K562 (cell line): Measurements from ENCODE around the gene DND1. TPM values are rescaled to one million over a fixed set of nuclear protein-coding genes. Genes with fewer than 3 reads are reported as not detected.

Experiments
- ATAC-seq: fragments of 200-7000 bp; cut with Tn5 transposase; 3 replicates; pipeline ENCODE4 v1.9.1; 2020; ENCODE audit warnings: moderate library complexity
- BruUV-seq: library from RNA; stranded (reverse); fragments of 400-500 nt; replicated peaks from 2 replicates; lab custom pipeline; 2021; lab: Mats Ljungman, UMichigan
- CTCF ChIA-PET: fragments of 300-600 bp; formaldehyde crosslinking; extraction: SDS; loops from one replicate; lab custom pipeline; 2021; ENCODE audit warnings: low intra/inter-chr PET ratio; lab: Yijun Ruan, JAX
- POLR2A ChIA-PET: fragments of 300-600, 350-650 bp; sonication (Branson Sonifier 250); formaldehyde crosslinking; extraction: SDS; loops from one replicate; lab custom pipeline; 2021; ENCODE audit warnings: antibody characterized with exemption, inconsistent platforms; lab: Yijun Ruan, JAX
- DNase-seq, 4 experiments: peaks; one replicate each; pipeline versions ENCODE4 v3.0.0 to v3.0.0-alpha.2; 2011 to 2018; ENCODE audit warnings: low spot score in 3 of 4, mixed read lengths in 3 of 4; ENCODE audit errors: extremely low read depth in 1 of 4
- FAIRE-seq: peaks from 2 replicates; lab custom pipeline; 2011; peaks lifted over from hg19 to GRCh38; lab: Jason Lieb, UNC
- H2AFZ ChIP-seq: 2 replicates; pipeline ENCODE4 v1.6.0; 2011; ENCODE audit warnings: low read depth, low read length, control low read depth, inconsistent platforms
- H3K27ac ChIP-seq: fragments of 200-600 bp; 3 replicates; pipeline ENCODE4 v1.8.0; 2011; ENCODE audit warnings: low read depth, mild to moderate bottlenecking, control low read depth, inconsistent platforms, low read length, moderate library complexity, mixed read lengths; ENCODE audit errors: extremely low read depth
- H3K27me3 ChIP-seq, 2 experiments: fragments of 300-600 bp in 1 of 2; 2 replicates in 1 of 2; 3 replicates in 1 of 2; pipeline versions ENCODE4 v1.6.0 to v1.8.0; 2011; ENCODE audit warnings: inconsistent platforms in 2 of 2, low read length in 2 of 2, mild to moderate bottlenecking in 1 of 2, mixed read lengths in 1 of 2, moderate library complexity in 1 of 2; ENCODE audit not compliant: control insufficient read depth in 2 of 2, insufficient read depth in 2 of 2
- H3K36me3 ChIP-seq: fragments of 300-600 bp; 3 replicates; pipeline ENCODE4 v1.8.0; 2011; ENCODE audit warnings: mild to moderate bottlenecking, low read length, inconsistent platforms; ENCODE audit not compliant: control insufficient read depth, insufficient read depth
- H3K4me1 ChIP-seq, 2 experiments: fragments of 200-600 bp in 1 of 2; replicated peaks in 1 of 2; 2 replicates in 1 of 2; 3 replicates in 1 of 2; pipeline versions ENCODE4 v1.5.1 to v1.8.0; 2011; ENCODE audit warnings: inconsistent platforms in 2 of 2, low read length in 2 of 2, mild to moderate bottlenecking in 1 of 2, mixed read lengths in 1 of 2, moderate library complexity in 1 of 2; ENCODE audit not compliant: control insufficient read depth in 2 of 2, insufficient read depth in 2 of 2
- H3K4me2 ChIP-seq: 2 replicates; pipeline ENCODE4 v1.6.1; 2011; ENCODE audit warnings: low read length, control low read depth, inconsistent platforms, mixed read lengths; ENCODE audit not compliant: insufficient read depth
- H3K4me3 ChIP-seq: fragments of 200-600 bp; sonication (generic), shearing (Covaris generic); 2 replicates; pipeline ENCODE4 v1.5.1; 2016; ENCODE audit warnings: control low read depth, inconsistent platforms
- H3K79me2 ChIP-seq: fragments of 200-600 bp; 3 replicates; pipeline ENCODE4 v1.8.0; 2011; ENCODE audit warnings: low read length, inconsistent platforms; ENCODE audit not compliant: control insufficient read depth, insufficient read depth
- H3K9ac ChIP-seq, 2 experiments: 2 replicates each; pipeline versions ENCODE4 v1.6.0 to v1.6.1; 2011; ENCODE audit warnings: low read depth in 2 of 2, low read length in 2 of 2, control low read depth in 1 of 2, inconsistent platforms in 1 of 2, mild to moderate bottlenecking in 1 of 2, mixed read lengths in 1 of 2; ENCODE audit not compliant: insufficient read depth in 1 of 2
- H3K9me1 ChIP-seq: one replicate; pipeline ENCODE4 v1.6.0; 2011; ENCODE audit warnings: inconsistent platforms, mild to moderate bottlenecking, low read length, moderate library complexity; ENCODE audit not compliant: control insufficient read depth, insufficient read depth
- H3K9me3 ChIP-seq: replicated peaks from 2 replicates; pipeline ENCODE4 v1.5.1; 2011; ENCODE audit warnings: low read depth, low read length, inconsistent platforms; ENCODE audit not compliant: control insufficient read depth, insufficient read depth
- H4K20me1 ChIP-seq: replicated peaks from 2 replicates; pipeline ENCODE4 v1.6.1; 2011; ENCODE audit warnings: low read length, inconsistent platforms, mixed read lengths; ENCODE audit not compliant: control insufficient read depth, insufficient read depth
- BRD4 ChIP-seq: fragments of 200-600 bp; sonication (generic); IDR thresholded peaks from 2 replicates; pipeline ENCODE4 v1.6.1; 2017; ENCODE audit warnings: inconsistent platforms
- ESRRB ChIP-seq: fragments of 250-450 bp; sonication (Bioruptor Pico); IDR thresholded peaks from 2 replicates; pipeline ENCODE4 v1.5.0; 2020; ENCODE audit warnings: mild to moderate bottlenecking, moderate library complexity, borderline replicate concordance
- GABPB1 ChIP-seq: sonication (generic); formaldehyde crosslinking; IDR thresholded peaks from 2 replicates; pipeline ENCODE4 v1.8.0; 2022; ENCODE audit warnings: mild to moderate bottlenecking, missing genetic modification reagents
- GATAD2A ChIP-seq: fragments of 450-650 bp; IDR thresholded peaks from 2 replicates; pipeline ENCODE4 v1.6.1; 2017
- KAT7 ChIP-seq: sonication (generic); formaldehyde crosslinking; IDR thresholded peaks from 2 replicates; pipeline ENCODE4 v1.8.0; 2022; ENCODE audit warnings: missing genetic modification reagents, mild to moderate bottlenecking, borderline replicate concordance
- KLF16 ChIP-seq: IDR thresholded peaks from 2 replicates; pipeline ENCODE4 v1.6.1; 2016; ENCODE audit warnings: antibody characterized with exemption
- MYNN ChIP-seq, 2 experiments: sonication (generic); formaldehyde crosslinking in 1 of 2; IDR thresholded peaks; 2 replicates each; pipeline versions ENCODE4 v1.5.0 to v1.6.1; 2016 to 2020; ENCODE audit warnings: antibody characterized with exemption in 1 of 2, missing genetic modification reagents in 1 of 2
- NR1H2 ChIP-seq: sonication (generic); formaldehyde crosslinking; IDR thresholded peaks from 2 replicates; pipeline ENCODE4 v1.4.0; 2020; ENCODE audit warnings: mild to moderate bottlenecking, missing genetic modification reagents
- PRDM10 ChIP-seq: fragments of 450-650 bp; IDR thresholded peaks from 2 replicates; pipeline ENCODE4 v1.6.1; 2018; ENCODE audit not compliant: partially characterized antibody
- SETDB1 ChIP-seq: IDR thresholded peaks from one replicate; pipeline ENCODE4 v1.6.1; 2012; ENCODE audit warnings: low read length, control low read depth, inconsistent platforms
- TAF1 ChIP-seq: IDR thresholded peaks from 2 replicates; pipeline ENCODE4 v1.6.1; 2011; ENCODE audit warnings: mild to moderate bottlenecking, low read length, moderate library complexity; ENCODE audit not compliant: insufficient read depth, control insufficient read depth, severe bottlenecking; ENCODE audit errors: extremely low read depth
- USF1 ChIP-seq: sonication (generic); formaldehyde crosslinking; IDR thresholded peaks from 2 replicates; pipeline ENCODE4 v1.9.0; 2022; ENCODE audit warnings: mild to moderate bottlenecking, missing genetic modification reagents
- ZNF12 ChIP-seq: sonication (generic); formaldehyde crosslinking; IDR thresholded peaks from 2 replicates; pipeline ENCODE4 v1.4.0; 2020; ENCODE audit warnings: mild to moderate bottlenecking, missing genetic modification reagents
- ZNF174 ChIP-seq: fragments of 250-450 bp; sonication (Bioruptor Pico); IDR thresholded peaks from 2 replicates; pipeline ENCODE4 v1.4.0; 2020; ENCODE audit warnings: mild to moderate bottlenecking
- ZNF511 ChIP-seq: sonication (generic); formaldehyde crosslinking; IDR thresholded peaks from 2 replicates; pipeline ENCODE4 v1.8.0; 2022; ENCODE audit warnings: mild to moderate bottlenecking, missing genetic modification reagents
- ZNF695 ChIP-seq: fragments of 450-650 bp; formaldehyde crosslinking; IDR thresholded peaks from 2 replicates; pipeline ENCODE4 v1.4.0; 2020; ENCODE audit warnings: mild to moderate bottlenecking, moderate library complexity
- WGBS: fragments of 100-300 bp; shearing (Covaris generic); methylation state at CpG from one replicate; pipeline ENCODE4 v1.1.6; 2016; ENCODE audit warnings: low coverage, mixed read lengths; ENCODE audit not compliant: insufficient coverage; ENCODE audit errors: missing lambda C conversion rate; 5-methylcytosine and 5-hydroxymethylcytosine counted together
- in situ Hi-C: fragments of 300-500 bp; cut with MboI; formaldehyde crosslinking; loops from 4 replicates; pipeline ENCODE4 v1.15.0; 2018; ENCODE audit warnings: inconsistent platforms, mixed read lengths
- intact Hi-C: fragments of 100-400 bp; cut with micrococcal nuclease; formaldehyde crosslinking; loops from 2 replicates; pipeline ENCODE4 v1.14.2; 2022
- polyA plus RNA-seq, 8 experiments: library from polyadenylated mRNA; depleted of rRNA in 4 of 8; stranded (reverse) in 5 of 8; unstranded in 3 of 8; fragments of >200 nt; fragmentation: Nextera tagmentation in 2 of 8; fragmentation: Illumina TruSeq in 1 of 8; extraction: Ambion mirVana in 2 of 8; extraction: Trizol in 1 of 8; gene quantifications; 2 replicates each; pipeline versions ENCODE4 v1.2.1 to v1.2.3, GENCODE V29; 2011 to 2014; ENCODE audit warnings: inconsistent platforms in 1 of 8, missing spikeins in 1 of 8
- total RNA-seq, 7 experiments: library from RNA; depleted of rRNA in 6 of 7; stranded (reverse); fragments of >200 nt in 6 of 7; fragmentation: Illumina TruSeq in 2 of 7; extraction: Trizol in 2 of 7; gene quantifications; 2 replicates each; pipeline versions ENCODE4 v1.2.1 to v1.2.3, GENCODE V29; 2011 to 2021; ENCODE audit warnings: low replicate concordance in 1 of 7

The DND1 gene
- total and polyA plus RNA-seq, 9 of the 15 experiments (the other 6 are each of a cell fraction or from before 2014, with no cell fraction given) = 0.37 to 2.0 (median 0.90) TPM; not detected in 3

- H3K27me3 ChIP-seq = no peaks in the 10 kb centered on the region
- H3K4me3 ChIP-seq = peak within 1 kb of the TSS; percentile 92
- BruUV-seq = TSS peak; percentile 94
- peak within 1 kb of the TSS; percentile 97 for H2AFZ ChIP-seq
- H3K4me2 ChIP-seq = peak within 1 kb of the TSS; percentile 96
- POLR2A ChIA-PET = interaction anchor here (0.5 to 3.2 kb wide), 16 partner anchors 9 to 1280 kb away, joined by 3 to 17 read pairs (median 4); partner anchors contain the start of genes DND1, EIF4EBP3, IK and NDUFA2
- CTCF ChIA-PET = interaction anchor here (0.6 kb wide), 1 partner anchor 18 kb away, joined by 3 read pairs; no protein-coding TSS in a partner anchor
- ATAC-seq = peak; percentile 98
- 0 out of 2 replicates have a peak, but pooled peaks cover 3% of the 10 kb centered on the region for H4K20me1 ChIP-seq
- H3K9me3 ChIP-seq = no peaks in the 10 kb centered on the region
- peak within 1 kb of the TSS; percentile 76 to 93 for H3K9ac ChIP-seq
- intact Hi-C loops = loop anchor here (1.0 to 2.0 kb wide), 5 partner anchors 18 to 264 kb away; partner anchors contain the start of genes ANKHD1, HARS1, HARS2 and IK
- in situ Hi-C loops = no loop called here
- under 1% methylated on average over 49 of the region's 54 CpGs for WGBS
- peaks cover 72% of the 10 kb centered on the region for H3K36me3 ChIP-seq
- peaks cover 36% of the 10 kb centered on the region for H3K79me2 ChIP-seq
- peak; percentile 92 to 98 (median 94) for DNase-seq
- peak within 1 kb of the TSS; percentile 91 for H3K27ac ChIP-seq
- FAIRE-seq = peak; percentile 97
- H3K9me1 ChIP-seq = no peaks in the 10 kb centered on the region
- peaks cover 10 to 14% of the 10 kb centered on the region in 2 experiments; a peak in 4 of 5 replicates for H3K4me1 ChIP-seq
- TF ChIP-seq KAT7 (no peak), ZNF174 (CRISPR knock-in tag) (no peak), BRD4 (no peak), ZNF511 (CRISPR knock-in tag) (peak; percentile 71; the same call in 1 of the 2 replicates), USF1 (peak; percentile 42; the same call in 1 of the 2 replicates), ZNF12 (peak; percentile 100), GATAD2A (no peak), GABPB1 (peak; percentile 96), NR1H2 (CRISPR knock-in tag) (0 out of 2 replicates have a peak, but pooled peaks have one; percentile 77), SETDB1 (peak; percentile 26), ESRRB (no peak), KLF16 (no peak), PRDM10 (peak; percentile 71), ZNF695 (CRISPR knock-in tag) (no peak), MYNN (IDR thresholded peaks at IDR 0.05) (peak; percentile 67), MYNN (CRISPR knock-in tag; IDR thresholded peaks at IDR 0.05) (no peak), TAF1 (peak; percentile 83)
Measured at GRCh38 chr5:140664359-140665119, 8.8 kb downstream of the DND1 start, which contains the start of gene WDR55. TSS of gene WDR55 (plus strand) at chr5:140664904. CDS start at chr5:140664913, 9 bp downstream.
